HEK293T (cell line): ENCODE results near the gene SAMD4B.
A peak's percentile ranks its signal among the peaks of the same experiment; 100 is the strongest.
"Not testable (repeated sequence)": the region's sequence is repeated elsewhere in the genome, so short reads cannot be mapped to it uniquely, and the experiment has no call there.

ENCODE experiments used
- CTCF ChIA-PET: fragments of 350-600 bp; formaldehyde crosslinking; extraction: SDS; loops from one replicate; lab custom pipeline; 2021; ENCODE audit warnings: antibody characterized with exemption, inconsistent platforms; lab: Yijun Ruan, JAX
- POLR2A ChIA-PET: fragments of 350-600 bp; formaldehyde crosslinking; extraction: SDS; loops from one replicate; lab custom pipeline; 2020; ENCODE audit warnings: antibody characterized with exemption, inconsistent platforms; lab: Yijun Ruan, JAX
- DNase-seq: peaks from one replicate; pipeline ENCODE4 v3.0.0; 2012; ENCODE audit warnings: mixed read lengths; ENCODE audit errors: extremely low spot score
- ARNT ChIP-seq: fragments of 450-650 bp; IDR thresholded peaks from 2 replicates; pipeline ENCODE4 v1.6.1; 2017; ENCODE audit warnings: mild to moderate bottlenecking
- BHLHE40 ChIP-seq: fragments of 450-650 bp; IDR thresholded peaks from 2 replicates; pipeline ENCODE4 v1.6.1; 2016; ENCODE audit warnings: mild to moderate bottlenecking, moderate library complexity, borderline replicate concordance
- CTBP1 ChIP-seq: fragments of 450-650 bp; IDR thresholded peaks from 2 replicates; pipeline ENCODE4 v1.6.1; 2016; ENCODE audit warnings: borderline replicate concordance
- ELF4 ChIP-seq: fragments of 450-650 bp; IDR thresholded peaks from 2 replicates; pipeline ENCODE4 v1.6.1; 2017; ENCODE audit warnings: antibody characterized with exemption
- FOXA1 ChIP-seq: fragments of 450-650 bp; IDR thresholded peaks from 2 replicates; pipeline ENCODE4 v1.6.1; 2016; ENCODE audit warnings: mild to moderate bottlenecking
- FOXK2 ChIP-seq: fragments of 450-650 bp; IDR thresholded peaks from 2 replicates; pipeline ENCODE4 v1.6.1; 2016; ENCODE audit warnings: mild to moderate bottlenecking
- FOXM1 ChIP-seq: fragments of 450-650 bp; IDR thresholded peaks from 2 replicates; pipeline ENCODE4 v1.6.1; 2017; ENCODE audit warnings: mild to moderate bottlenecking, borderline replicate concordance
- HDGF ChIP-seq: fragments of 450-650 bp; IDR thresholded peaks from 2 replicates; pipeline ENCODE4 v1.6.1; 2017; ENCODE audit warnings: antibody characterized with exemption, borderline replicate concordance
- L3MBTL2 ChIP-seq: fragments of 450-650 bp; conservative IDR thresholded peaks from 2 replicates; pipeline ENCODE4 v1.6.1; 2016; ENCODE audit warnings: mild to moderate bottlenecking
- LEF1 ChIP-seq: fragments of 450-650 bp; IDR thresholded peaks from 2 replicates; pipeline ENCODE4 v1.6.1; 2017; ENCODE audit warnings: mild to moderate bottlenecking, borderline replicate concordance
- NFRKB ChIP-seq: fragments of 450-650 bp; IDR thresholded peaks from 2 replicates; pipeline ENCODE4 v1.6.1; 2016; ENCODE audit warnings: mild to moderate bottlenecking, moderate library complexity
- SP1 ChIP-seq: fragments of 450-650 bp; IDR thresholded peaks from 2 replicates; pipeline ENCODE4 v1.6.1; 2017
- SUZ12 ChIP-seq: fragments of 450-650 bp; IDR thresholded peaks from 2 replicates; pipeline ENCODE4 v1.6.1; 2016; ENCODE audit warnings: mild to moderate bottlenecking
- TARDBP ChIP-seq: fragments of 450-650 bp; IDR thresholded peaks from 2 replicates; pipeline ENCODE4 v1.6.1; 2016
- ZNF384 ChIP-seq: fragments of 450-650 bp; IDR thresholded peaks from 2 replicates; pipeline ENCODE4 v1.6.1; 2016
- TF ChIP-seq, protein P1 (sequence below): fragments of 450-650 bp; IDR thresholded peaks from 2 replicates; pipeline ENCODE4 v1.6.1; 2016

Gene SAMD4B

DNA sequence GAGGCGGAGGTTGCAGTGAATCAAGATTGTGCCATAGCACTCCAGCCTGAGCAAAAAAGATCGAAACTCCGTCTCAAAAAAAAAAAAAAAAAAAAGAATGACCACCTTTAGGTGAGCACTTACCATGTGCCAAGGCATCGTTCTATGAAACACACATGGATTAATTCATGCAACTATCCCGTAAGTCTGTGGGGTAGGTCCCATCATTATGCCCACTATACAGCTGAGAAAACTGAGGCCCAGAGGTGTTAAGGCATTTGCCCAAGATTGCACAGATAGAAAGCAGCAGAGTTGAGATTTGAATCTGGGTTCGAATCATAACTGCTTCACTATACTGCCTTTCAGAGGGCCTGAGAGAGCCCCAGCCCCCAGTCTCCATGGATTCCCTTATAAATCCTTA is 8.7 kb upstream of the SAMD4B start:
- TF ChIP-seq TARDBP (no peak), NFRKB (no peak), L3MBTL2 (no peak), ZNF384 (no peak), HDGF (no peak), SUZ12 (no peak), LEF1 (no peak), FOXM1 (no peak), SP1 (no peak), FOXA1 (no peak), ARNT (no peak), BHLHE40 (no peak), ELF4 (no peak), CTBP1 (no peak), FOXK2 (no peak)
- TF ChIP-seq, protein P1, sequence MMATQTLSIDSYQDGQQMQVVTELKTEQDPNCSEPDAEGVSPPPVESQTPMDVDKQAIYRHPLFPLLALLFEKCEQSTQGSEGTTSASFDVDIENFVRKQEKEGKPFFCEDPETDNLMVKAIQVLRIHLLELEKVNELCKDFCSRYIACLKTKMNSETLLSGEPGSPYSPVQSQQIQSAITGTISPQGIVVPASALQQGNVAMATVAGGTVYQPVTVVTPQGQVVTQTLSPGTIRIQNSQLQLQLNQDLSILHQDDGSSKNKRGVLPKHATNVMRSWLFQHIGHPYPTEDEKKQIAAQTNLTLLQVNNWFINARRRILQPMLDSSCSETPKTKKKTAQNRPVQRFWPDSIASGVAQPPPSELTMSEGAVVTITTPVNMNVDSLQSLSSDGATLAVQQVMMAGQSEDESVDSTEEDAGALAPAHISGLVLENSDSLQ, result no peak
- no peak for DNase-seq
- ChIA-PET CTCF (no interaction called here), POLR2A (no interaction called here)

DNA sequence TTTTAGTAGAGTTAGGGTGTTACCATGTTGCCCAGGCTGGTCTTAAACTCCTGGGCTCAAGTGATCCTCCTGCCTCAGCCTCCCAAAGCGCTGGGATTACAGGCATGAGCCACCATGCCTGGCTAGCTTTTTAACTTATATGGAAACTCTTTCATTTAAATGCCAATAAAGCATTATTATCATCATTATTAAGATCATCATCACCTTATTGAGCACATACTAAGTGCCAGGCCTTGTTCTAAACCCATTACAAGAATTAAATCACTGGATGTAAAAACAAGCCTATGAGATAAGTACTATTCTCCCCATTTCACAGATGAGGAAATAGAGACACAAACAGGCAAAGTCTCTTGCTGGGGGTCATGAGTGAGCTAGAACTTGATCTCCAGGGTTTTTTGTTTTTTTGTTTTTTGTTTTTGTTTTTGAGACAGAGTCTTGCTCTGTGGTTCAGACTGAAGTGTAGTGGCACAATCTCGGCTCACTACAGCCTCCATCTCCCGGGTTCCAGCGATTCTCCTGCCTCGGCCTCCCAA is 7.7 kb upstream of the SAMD4B start:
- POLR2A ChIA-PET, result interaction anchor here (1.3 kb wide), 1 partner anchor 11 kb away, joined by 3 read pairs; no protein-coding TSS in a partner anchor
- no peak for TF ChIP-seq TARDBP
- no peak for TF ChIP-seq NFRKB
- no peak for TF ChIP-seq FOXM1
- no peak for TF ChIP-seq SP1
- TF ChIP-seq, protein P1, result no peak
- no peak for TF ChIP-seq ARNT
- CTCF ChIA-PET, result interaction anchor here (0.6 kb wide), 1 partner anchor 8 kb away, joined by 5 read pairs; no protein-coding TSS in a partner anchor

DNA sequence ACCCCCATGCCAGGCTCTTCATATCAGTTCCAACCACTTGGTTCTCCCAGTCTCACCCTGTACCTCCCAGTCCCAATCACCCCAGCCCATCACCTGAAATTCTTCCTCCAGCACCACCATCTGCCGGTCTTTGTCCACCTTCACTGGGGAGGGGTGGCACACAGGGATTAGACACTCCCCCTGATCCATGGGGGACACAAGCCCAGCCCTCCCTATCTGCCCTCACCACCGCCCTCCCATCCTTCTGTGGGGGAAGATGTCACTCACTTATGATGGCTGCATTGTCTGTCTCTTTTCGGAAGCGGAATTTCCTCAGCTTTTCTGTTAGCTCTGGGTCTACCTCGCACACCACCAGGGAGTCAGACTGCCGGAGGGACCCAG is 7.1 kb upstream of the SAMD4B start:
- ChIA-PET POLR2A (interaction anchor here (1.3 kb wide), 1 partner anchor 12 kb away, joined by 3 read pairs; no protein-coding TSS in a partner anchor), CTCF (interaction anchor here (1.2 kb wide), 1 partner anchor 12 kb away, joined by 3 read pairs; no protein-coding TSS in a partner anchor)
- DNase-seq, result no peak
- TF ChIP-seq ZNF384, result no peak
- TF ChIP-seq HDGF, result no peak

More for the DNA sequence above, 7.7 kb upstream of the SAMD4B start:
- no peak for DNase-seq

DNA sequence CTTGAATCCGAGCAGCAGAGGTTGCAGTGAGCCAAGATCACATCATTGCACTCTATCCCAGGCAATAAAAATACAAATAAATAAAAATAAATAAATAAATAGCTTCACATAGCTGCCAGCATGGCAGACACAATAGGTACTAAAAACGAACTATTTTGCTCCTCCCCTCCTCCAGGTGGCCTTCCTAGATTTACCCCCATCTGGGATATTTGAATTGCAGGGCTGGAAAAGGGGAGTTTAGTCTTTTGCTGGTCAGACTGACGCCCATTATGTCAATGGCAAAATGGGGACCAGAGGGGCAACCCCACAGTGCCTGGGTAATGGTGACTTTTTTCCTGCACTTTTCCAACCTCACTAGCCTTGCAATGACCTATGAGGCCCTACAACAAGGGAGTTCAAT is 5.7 kb upstream of the SAMD4B start:
- no peak for DNase-seq
- CTCF ChIA-PET, result interaction anchor here (0.7 to 1.2 kb wide), 2 partner anchors 10 kb away, joined by 3 read pairs; no protein-coding TSS in a partner anchor
- TF ChIP-seq SUZ12 (no peak), TARDBP (no peak), SP1 (no peak), HDGF (no peak), ELF4 (no peak), L3MBTL2 (no peak), FOXA1 (no peak), NFRKB (no peak)
- POLR2A ChIA-PET, result no interaction called here

DNA sequence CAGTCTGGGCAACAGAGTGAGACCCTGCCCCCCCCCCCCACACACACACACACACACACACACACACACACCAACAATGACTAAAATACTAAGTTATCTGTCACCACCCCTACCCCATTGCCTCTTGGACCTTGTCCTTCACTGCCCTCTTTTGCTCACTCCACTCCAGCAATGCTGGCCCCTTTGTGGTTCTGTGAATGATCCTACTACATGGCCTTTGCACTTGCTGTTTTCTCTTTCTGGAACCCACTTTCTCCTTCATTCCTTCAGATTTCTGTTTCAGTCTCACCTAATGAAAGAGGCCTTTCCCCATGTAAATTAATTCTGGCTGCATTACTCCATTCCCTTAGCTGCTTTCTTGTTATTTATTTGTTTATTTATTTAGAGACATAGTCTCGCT is 2.5 kb upstream of the SAMD4B start:
- CTCF ChIA-PET, result no interaction called here
- DNase-seq, result no peak
- no peak for TF ChIP-seq BHLHE40
- TF ChIP-seq HDGF, result no peak
- POLR2A ChIA-PET, result no interaction called here

DNA sequence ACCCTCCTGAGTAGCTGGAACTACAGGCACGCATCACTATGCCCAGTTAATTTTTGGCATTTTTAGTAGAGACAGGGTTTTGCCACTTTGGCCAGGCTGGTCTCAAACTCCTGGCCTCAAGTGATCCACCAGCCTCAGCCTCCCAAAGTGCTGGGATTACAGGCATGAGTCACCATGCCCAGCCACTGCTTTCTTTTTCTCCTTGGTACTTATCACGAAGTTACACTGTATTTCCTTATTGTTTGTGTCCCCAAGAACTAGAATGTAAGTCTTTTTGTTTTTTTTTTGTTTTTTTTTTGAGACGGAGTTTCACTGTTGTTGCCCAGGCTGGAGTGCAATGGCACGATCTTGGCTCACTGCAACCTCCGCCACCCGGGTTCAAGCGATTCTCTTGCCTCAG is 2.1 kb upstream of the SAMD4B start:
- CTCF ChIA-PET, POLR2A ChIA-PET, DNase-seq: not testable (repeated sequence)

DNA sequence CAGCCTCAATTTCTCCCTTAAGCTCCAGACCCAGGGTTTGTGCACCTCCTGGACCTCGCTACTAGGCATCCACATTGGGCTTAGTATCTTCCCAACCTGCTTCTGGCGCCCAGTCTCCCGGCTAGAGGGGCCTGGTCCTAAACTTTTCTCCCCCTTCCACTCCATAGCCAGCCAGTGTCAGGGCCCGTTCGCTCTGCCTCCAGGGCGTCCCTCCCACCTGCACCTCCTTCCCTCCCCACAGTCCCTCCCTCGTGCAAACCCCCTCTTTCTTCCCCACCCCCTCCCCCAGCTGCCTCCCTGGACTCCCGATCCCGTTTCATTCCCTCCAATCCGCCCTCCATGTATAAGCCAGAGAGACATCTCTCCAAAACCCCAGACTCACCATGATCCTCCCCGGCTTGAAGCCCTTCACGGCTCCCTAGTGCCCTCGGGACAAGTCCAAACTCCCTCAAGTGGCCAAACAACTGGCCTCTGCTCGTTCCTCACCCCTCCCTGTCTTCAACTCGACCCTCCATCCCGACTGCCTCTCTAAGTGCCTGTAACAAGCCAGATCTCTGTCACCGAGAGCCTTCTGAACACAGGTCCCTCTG is 997 bp upstream of the SAMD4B start:
- POLR2A ChIA-PET, result interaction anchor here (1.0 to 1.4 kb wide), 2 partner anchors 50 to 202 kb away, joined by 3 to 9 read pairs; partner anchors contain the start of genes MED29 and PAF1
- DNase-seq, result peak; percentile 18
- CTCF ChIA-PET, result no interaction called here
- no peak for TF ChIP-seq CTBP1
- no peak for TF ChIP-seq L3MBTL2
- no peak for TF ChIP-seq BHLHE40
- TF ChIP-seq ARNT, result no peak
- no peak for TF ChIP-seq ZNF384
- TF ChIP-seq SUZ12, result no peak
- no peak for TF ChIP-seq NFRKB
- TF ChIP-seq FOXM1, result no peak
- TF ChIP-seq ELF4, result no peak
- TF ChIP-seq, protein P1, result no peak
- TF ChIP-seq TARDBP, result no peak
- no peak for TF ChIP-seq LEF1
- TF ChIP-seq FOXA1, result no peak
- no peak for TF ChIP-seq HDGF
- TF ChIP-seq FOXK2, result no peak
- no peak for TF ChIP-seq SP1
